Measurements from ENCODE around the gene RMND1.

Gene RMND1

GRCh38 chr6:151417477-151417876, 34.4 kb downstream of the RMND1 start:
- DNase-seq (ENCODE audit: low spot score) = no peak

GRCh38 chr6:151414641-151415260, 37.2 kb downstream of the RMND1 start:
- DNase-seq (ENCODE audit: low spot score) = no peak

- no peak for DNase-seq (ENCODE audit: low spot score)
Observed at GRCh38 chr6:151413372-151414145, 38.4 kb downstream of the RMND1 start.

GRCh38 chr6:151412909-151413308, 39.0 kb downstream of the RMND1 start:
- DNase-seq (ENCODE audit: low spot score) = no peak

- no peak for DNase-seq (ENCODE audit: low spot score)
Observed at GRCh38 chr6:151409679-151410078, 42.2 kb downstream of the RMND1 start.

- DNase-seq (ENCODE audit: low spot score) = no peak
Observed at GRCh38 chr6:151409260-151409659, 42.7 kb downstream of the RMND1 start.

GRCh38 chr6:151408858-151409257, 43.1 kb downstream of the RMND1 start:
- no peak for DNase-seq (ENCODE audit: low spot score)

GRCh38 chr6:151403919-151404308, 48.0 kb downstream of the RMND1 start:
- DNase-seq (ENCODE audit: low spot score) = no peak

GRCh38 chr6:151402228-151402627, 49.7 kb downstream of the RMND1 start:
- no peak for DNase-seq (ENCODE audit: low spot score)

GRCh38 chr6:151400473-151400872, 51.5 kb downstream of the RMND1 start:
- DNase-seq (ENCODE audit: low spot score) = no peak

- DNase-seq (ENCODE audit: low spot score) = no peak
Observed at GRCh38 chr6:151399679-151400078, 52.2 kb downstream of the RMND1 start.

- no peak for DNase-seq (ENCODE audit: low spot score)
Observed at GRCh38 chr6:151393410-151393809, 58.5 kb downstream of the RMND1 start.

GRCh38 chr6:151392427-151392826, 59.5 kb downstream of the RMND1 start:
- no peak for DNase-seq (ENCODE audit: low spot score)

- DNase-seq (ENCODE audit: low spot score) = peak; percentile 70
Observed at GRCh38 chr6:151391471-151392413, 60.2 kb downstream of the RMND1 start, which contains the start of gene ZBTB2. TSS of gene ZBTB2 (minus strand) at chr6:151391559. CDS start at chr6:151373637, 17,922 bp downstream.

- no peak for DNase-seq (ENCODE audit: low spot score)
Observed at GRCh38 chr6:151390851-151391470, 61.0 kb downstream of the RMND1 start.

GRCh38 chr6:151390276-151390850, 61.6 kb downstream of the RMND1 start:
- peak; percentile 93 for DNase-seq (ENCODE audit: low spot score)

GRCh38 chr6:151389618-151390275, 62.2 kb downstream of the RMND1 start:
- no peak for DNase-seq (ENCODE audit: low spot score)

- peak; percentile 19 for DNase-seq (ENCODE audit: low spot score)
Observed at GRCh38 chr6:151388997-151389617, 62.8 kb downstream of the RMND1 start.

- DNase-seq (ENCODE audit: low spot score) = no peak
Observed at GRCh38 chr6:151388236-151388635, 63.7 kb downstream of the RMND1 start.

GRCh38 chr6:151387175-151387970, 64.6 kb downstream of the RMND1 start:
- DNase-seq (ENCODE audit: low spot score) = no peak
